CD4-positive, alpha-beta T cell (primary cell): ENCODE data around the gene PTPRD. TPM values are rescaled to one million over a fixed set of nuclear protein-coding genes. Genes with fewer than 3 reads are reported as not detected.

Experiments used
- ATAC-seq: fragments of 200-7000 bp; cut with Tn5 transposase; one replicate; pipeline ENCODE4 v1.10.0; 2022; ENCODE audit warnings: mild to moderate bottlenecking; ENCODE audit not compliant: poor library complexity
- CTCF ChIA-PET: fragments of 350-600 bp; sonication (Branson Sonifier 250); formaldehyde crosslinking; loops from one replicate; lab custom pipeline; 2021; ENCODE audit warnings: antibody characterized with exemption, inconsistent platforms; lab: Charles Lee
- POLR2A ChIA-PET: fragments of 350-600 bp; sonication (Branson Sonifier 250); formaldehyde crosslinking; loops from one replicate; lab custom pipeline; 2021; ENCODE audit warnings: antibody characterized with exemption, inconsistent platforms; lab: Charles Lee
- DNase-seq, 14 experiments: peaks; one replicate each; pipeline ENCODE4 v3.0.0-alpha.2; 2013 to 2020; ENCODE audit warnings: mixed read lengths in 2 of 14
- H3K27ac ChIP-seq, 2 donors: one replicate each; pipeline versions ENCODE4 v1.5.1 to v1.7.0; 2013; ENCODE audit warnings: low read length in 2 of 2, low read depth in 1 of 2, mild to moderate bottlenecking in 1 of 2
- H3K27me3 ChIP-seq, 2 experiments: 1 replicate in 1 of 2; 2 replicates in 1 of 2; pipeline versions ENCODE4 v1.6.1 to v1.7.0; 2013; ENCODE audit warnings: low read length in 2 of 2, control low read depth in 1 of 2, mild to moderate bottlenecking in 1 of 2, moderate library complexity in 1 of 2; ENCODE audit not compliant: insufficient read depth in 2 of 2, control insufficient read depth in 1 of 2
- H3K36me3 ChIP-seq: one replicate; pipeline ENCODE4 v1.6.1; 2013; ENCODE audit warnings: low read length, control low read depth; ENCODE audit not compliant: insufficient read depth
- H3K4me1 ChIP-seq: one replicate; pipeline ENCODE4 v1.6.1; 2013; ENCODE audit warnings: low read length, control low read depth; ENCODE audit not compliant: insufficient read depth
- H3K4me3 ChIP-seq: one replicate; pipeline ENCODE4 v1.5.1; 2013; ENCODE audit warnings: mild to moderate bottlenecking, low read length, moderate library complexity
- H3K9me3 ChIP-seq, 2 experiments: 1 replicate in 1 of 2; 2 replicates in 1 of 2; pipeline versions ENCODE4 v1.6.1 to v1.7.0; 2013; ENCODE audit warnings: low read length in 2 of 2, mild to moderate bottlenecking in 2 of 2, control low read depth in 1 of 2, moderate library complexity in 1 of 2; ENCODE audit not compliant: control insufficient read depth in 1 of 2, insufficient read depth in 1 of 2
- H3K27ac Mint-ChIP-seq: one replicate; pipeline ENCODE4 v1.8.0; 2020; ENCODE audit warnings: mixed read lengths
- H3K27me3 Mint-ChIP-seq: one replicate; pipeline ENCODE4 v1.8.0; 2021; ENCODE audit warnings: mixed read lengths
- H3K36me3 Mint-ChIP-seq: one replicate; pipeline ENCODE4 v1.8.0; 2021; ENCODE audit warnings: low read depth, mixed read lengths
- H3K4me1 Mint-ChIP-seq: one replicate; pipeline ENCODE4 v1.8.0; 2021; ENCODE audit warnings: low read depth, mixed read lengths
- H3K4me3 Mint-ChIP-seq: one replicate; pipeline ENCODE4 v1.8.0; 2020; ENCODE audit warnings: mild to moderate bottlenecking, mixed read lengths
- H3K9me3 Mint-ChIP-seq: one replicate; pipeline ENCODE4 v1.8.0; 2020; ENCODE audit warnings: mixed read lengths
- CTCF ChIP-seq: fragments of 200-600 bp; IDR thresholded peaks from one replicate; pipeline ENCODE4 v1.8.0; 2022; ENCODE audit warnings: antibody characterized with exemption, mild to moderate bottlenecking
- intact Hi-C, 2 experiments: fragments of 100-400 bp; cut with DNase I in 1 of 2; cut with micrococcal nuclease in 1 of 2; formaldehyde crosslinking; loops; one replicate each; pipeline versions ENCODE4 v1.15.1 to v1.9.0; 2023 to 2025; cut with DNase I, micrococcal nuclease
- total RNA-seq, 174 experiments: library from RNA in 2 of 174; stranded (reverse) in 2 of 174; gene quantifications; one replicate each; pipeline ENCODE4 v1.2.3 and lab custom pipeline; 2021 to 2026

The PTPRD gene
- total RNA-seq, 2 experiments from 2014 or later = not detected

DNA sequence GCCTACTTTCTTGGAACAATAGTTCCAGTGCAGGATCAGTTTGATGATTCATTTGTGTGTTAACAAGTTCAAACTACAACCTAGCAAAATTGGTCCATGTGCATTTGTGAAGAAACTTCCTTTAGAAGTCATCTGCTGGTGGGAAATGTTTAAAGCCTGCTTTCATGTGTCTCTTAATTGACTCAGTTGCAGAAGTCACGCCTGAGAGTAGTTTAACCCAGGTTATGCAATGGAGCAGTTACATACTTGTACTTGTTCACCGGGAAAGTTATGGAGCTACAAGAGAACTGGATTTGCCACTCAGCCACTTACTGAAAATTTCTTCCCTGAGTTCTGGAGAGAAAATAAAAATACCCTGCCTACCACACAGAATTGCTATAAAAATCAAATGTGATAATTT is 1397.8 kb downstream of the PTPRD start:
- intact Hi-C loops = no loop called here
- Mint-ChIP-seq H3K9me3 (peaks cover 3% of the 10 kb centered on the region), H3K36me3 (no peaks in the 10 kb centered on the region)

GRCh38 chr9:9214066-9214465 is 1398.7 kb downstream of the PTPRD start:
- Histone ChIP-seq H3K36me3 (no peaks in the 10 kb centered on the region), H3K27ac (no peak overlapping the region), H3K27me3 (no peaks in the 10 kb centered on the region), H3K4me1 (no peaks in the 10 kb centered on the region), H3K9me3 (no peaks in the 10 kb centered on the region), H3K4me3 (no peak overlapping the region)
- H3K9me3 Mint-ChIP-seq = peaks cover 3% of the 10 kb centered on the region
- H3K4me3 Mint-ChIP-seq = no peak overlapping the region
- no peaks in the 10 kb centered on the region for H3K36me3 Mint-ChIP-seq
- DNase-seq (no peak), ATAC-seq (no peak)
- CTCF ChIA-PET = interaction anchor here (0.6 kb wide), 1 partner anchor 1600 kb away, joined by 3 read pairs; no protein-coding TSS in a partner anchor
- intact Hi-C loops = no loop called here
- no peak for TF ChIP-seq CTCF
- no peaks in the 10 kb centered on the region for H3K4me1 Mint-ChIP-seq
- H3K27me3 Mint-ChIP-seq = no peaks in the 10 kb centered on the region
- POLR2A ChIA-PET = no interaction called here
- no peak overlapping the region for H3K27ac Mint-ChIP-seq

More for the DNA sequence above, 1397.8 kb downstream of the PTPRD start:
- Histone ChIP-seq H3K4me3 (no peak overlapping the region), H3K36me3 (no peaks in the 10 kb centered on the region), H3K27ac (no peak overlapping the region), H3K9me3 (no peaks in the 10 kb centered on the region), H3K27me3 (no peaks in the 10 kb centered on the region), H3K4me1 (no peaks in the 10 kb centered on the region)
- no peak overlapping the region for H3K27ac Mint-ChIP-seq
- DNase-seq (no peak), ATAC-seq (no peak)
- TF ChIP-seq CTCF = no peak
- no peaks in the 10 kb centered on the region for H3K27me3 Mint-ChIP-seq
- ChIA-PET CTCF (no interaction called here), POLR2A (no interaction called here)
- no peaks in the 10 kb centered on the region for H3K4me1 Mint-ChIP-seq
- no peak overlapping the region for H3K4me3 Mint-ChIP-seq

- POLR2A ChIA-PET = no interaction called here
These were observed 1399.8 kb downstream of the PTPRD start for GRCh38 chr9:9212963-9213362.

More at GRCh38 chr9:9212963-9213362, 1399.8 kb downstream of the PTPRD start:
- Histone ChIP-seq H3K9me3 (peaks cover 0 to 5% of the 10 kb centered on the region in 2 experiments), H3K4me3 (no peak overlapping the region), H3K4me1 (no peaks in the 10 kb centered on the region), H3K27me3 (no peaks in the 10 kb centered on the region), H3K36me3 (no peaks in the 10 kb centered on the region), H3K27ac (no peak overlapping the region)
- TF ChIP-seq CTCF = no peak
- Mint-ChIP-seq H3K27me3 (no peaks in the 10 kb centered on the region), H3K9me3 (peaks cover 3% of the 10 kb centered on the region), H3K36me3 (no peaks in the 10 kb centered on the region), H3K4me3 (no peak overlapping the region), H3K4me1 (no peaks in the 10 kb centered on the region), H3K27ac (no peak overlapping the region)
- ATAC-seq (no peak), DNase-seq (no peak)
- intact Hi-C loops = no loop called here
- CTCF ChIA-PET = no interaction called here
